Measurements from ENCODE around the gene CCDC187.
A peak's percentile ranks its signal among the peaks of the same experiment; 100 is the strongest.
"Not testable (repeated sequence)": the region's sequence is repeated elsewhere in the genome, so short reads cannot be mapped to it uniquely, and the experiment has no call there.

Gene CCDC187

DNA sequence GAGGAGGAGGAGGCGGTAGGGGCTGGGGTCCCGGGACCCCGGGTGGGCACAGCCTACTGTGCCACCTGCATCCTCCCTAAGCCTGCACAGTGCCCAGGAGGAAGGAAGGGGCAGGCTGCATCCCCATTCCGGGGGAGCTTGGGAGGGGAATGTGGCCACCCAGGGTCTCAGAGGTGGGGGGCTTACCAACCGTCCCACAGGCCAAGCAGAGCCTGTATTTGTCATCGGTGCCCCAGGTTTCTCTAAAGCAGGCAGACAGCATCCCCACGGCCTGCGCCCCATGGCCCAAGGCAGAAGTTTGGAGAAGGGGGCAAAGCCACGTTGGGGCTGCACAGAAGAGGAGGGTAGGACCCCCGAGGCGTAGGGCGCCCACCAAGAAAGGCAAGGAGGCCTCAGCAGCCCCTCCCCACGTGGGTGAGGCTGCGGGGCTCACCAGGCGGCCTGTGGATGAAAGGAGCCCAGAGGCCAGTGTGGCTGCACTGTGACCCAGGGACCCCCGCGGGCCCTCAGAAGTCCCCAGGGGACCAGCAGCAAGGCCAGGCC lies 22.9 kb upstream of the CCDC187 start:
- no peak for DNase-seq

DNA sequence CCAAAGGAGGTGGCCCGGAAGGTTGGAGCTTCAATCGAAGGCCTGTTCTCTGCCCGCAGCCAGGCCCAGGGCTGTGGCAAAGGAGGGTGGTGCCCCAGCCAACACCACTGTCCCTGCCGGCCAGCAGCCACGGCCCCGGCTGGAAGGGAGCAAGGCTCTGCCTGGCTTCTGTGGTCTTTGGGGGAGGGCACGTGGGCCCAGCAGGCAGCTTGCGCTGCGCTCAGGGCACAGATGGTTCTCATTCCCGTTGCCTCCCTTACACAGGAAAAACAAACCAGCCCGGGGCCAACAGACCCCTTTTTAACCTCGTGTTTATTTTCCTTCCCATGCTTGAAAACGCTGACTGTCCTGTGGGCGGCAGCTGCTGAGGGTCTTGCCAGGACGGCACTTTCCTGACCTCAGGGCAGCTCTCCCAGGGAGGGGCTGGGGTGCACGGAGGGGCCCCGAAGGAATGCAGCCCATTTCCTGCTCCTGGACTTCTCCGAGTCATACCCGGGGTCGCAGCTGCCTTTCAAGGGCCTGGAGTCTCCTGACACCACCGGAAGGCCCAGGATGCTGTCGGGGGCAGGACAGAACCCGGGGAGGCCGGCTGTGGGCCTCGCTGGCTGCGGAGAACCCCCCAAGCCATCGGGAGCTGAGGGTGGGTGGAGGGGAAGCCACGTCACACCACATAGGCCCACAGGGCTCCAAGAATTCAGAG lies 22.3 kb upstream of the CCDC187 start:
- ATAC-seq, result no peak
- no peak for DNase-seq

More for the DNA sequence above, 22.9 kb upstream of the CCDC187 start:
- ATAC-seq, result peak; percentile 4

DNA sequence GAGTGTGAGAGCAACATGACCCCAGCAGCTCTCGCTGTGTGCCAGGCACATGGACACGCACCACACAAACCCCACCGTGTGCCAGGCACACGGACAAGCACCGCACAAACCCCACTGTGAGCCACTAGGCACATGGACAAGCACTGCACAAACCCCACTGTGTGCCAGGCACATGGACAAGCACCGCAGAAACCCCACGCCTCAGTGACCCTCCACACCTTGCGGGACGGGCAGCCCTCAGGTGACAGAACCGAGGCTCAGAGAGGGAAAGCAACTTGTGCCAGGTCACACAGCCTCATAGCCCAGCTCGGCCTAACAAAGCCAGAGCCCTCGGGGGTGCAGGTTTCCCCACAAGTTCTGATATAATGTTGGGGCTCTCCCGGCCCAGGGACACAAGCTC lies 21.5 kb upstream of the CCDC187 start:
- no peak for DNase-seq
- ATAC-seq, result no peak

DNA sequence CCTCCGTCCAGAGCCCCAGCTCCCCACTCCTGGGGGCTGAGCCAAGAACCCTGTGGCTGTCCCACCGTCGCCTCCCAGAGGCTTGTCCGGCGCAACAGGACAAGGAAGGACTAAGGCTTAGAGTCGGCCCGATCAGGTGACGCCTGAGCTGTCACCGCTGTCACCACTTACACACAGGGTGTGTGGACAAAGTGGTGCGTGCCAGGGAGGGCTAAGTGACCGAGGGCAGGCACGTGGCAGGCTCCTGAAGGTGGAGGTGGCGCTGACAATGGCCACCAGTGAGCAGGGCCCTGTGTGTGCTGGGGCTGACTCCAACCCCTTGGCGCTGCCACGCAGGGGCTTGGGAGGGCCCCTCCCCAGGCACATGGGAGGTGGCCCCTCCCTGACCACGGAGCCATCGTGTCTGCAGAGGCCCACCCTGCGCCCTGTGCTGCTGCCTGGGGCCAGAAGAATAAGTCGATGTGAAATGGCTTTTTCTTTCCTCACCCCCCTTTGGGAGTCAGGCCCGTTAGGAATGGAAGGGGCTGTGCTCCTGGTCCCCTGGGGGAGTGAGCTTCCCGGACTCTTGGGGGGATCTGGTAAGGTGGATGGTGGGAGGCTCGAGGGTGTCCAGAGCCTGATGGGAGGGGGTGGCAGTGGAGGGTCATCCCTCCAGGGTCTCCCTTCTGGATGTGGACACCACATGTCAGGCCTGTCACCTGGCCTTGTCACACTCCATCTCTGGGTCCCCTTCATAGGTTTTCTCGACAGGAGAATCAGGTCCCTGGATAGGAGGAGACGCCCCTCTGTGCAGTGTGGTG lies 20.8 kb upstream of the CCDC187 start:
- no peak for DNase-seq
- ATAC-seq, result no peak

DNA sequence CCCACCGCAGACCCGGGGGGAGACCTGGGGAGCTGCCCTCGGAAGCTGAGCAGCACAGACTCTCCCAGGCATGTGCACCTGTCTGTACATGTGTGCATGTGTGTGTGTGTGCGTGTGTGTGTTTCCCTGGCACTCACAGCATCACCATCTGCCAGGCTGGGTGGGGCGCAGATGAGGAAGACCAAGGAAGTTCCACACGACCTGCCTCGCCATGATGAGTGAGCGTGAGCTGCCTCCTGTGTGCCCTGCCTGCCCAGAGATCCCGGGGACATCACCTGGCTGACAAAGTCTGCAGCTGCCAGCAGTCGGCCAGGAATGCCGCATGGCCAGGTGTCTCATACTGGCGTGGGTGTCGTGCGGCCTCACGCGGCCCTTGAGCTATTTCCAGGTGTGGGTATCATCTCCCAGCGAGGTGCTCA lies 19.5 kb upstream of the CCDC187 start:
- ATAC-seq, result no peak
- DNase-seq, result no peak

DNA sequence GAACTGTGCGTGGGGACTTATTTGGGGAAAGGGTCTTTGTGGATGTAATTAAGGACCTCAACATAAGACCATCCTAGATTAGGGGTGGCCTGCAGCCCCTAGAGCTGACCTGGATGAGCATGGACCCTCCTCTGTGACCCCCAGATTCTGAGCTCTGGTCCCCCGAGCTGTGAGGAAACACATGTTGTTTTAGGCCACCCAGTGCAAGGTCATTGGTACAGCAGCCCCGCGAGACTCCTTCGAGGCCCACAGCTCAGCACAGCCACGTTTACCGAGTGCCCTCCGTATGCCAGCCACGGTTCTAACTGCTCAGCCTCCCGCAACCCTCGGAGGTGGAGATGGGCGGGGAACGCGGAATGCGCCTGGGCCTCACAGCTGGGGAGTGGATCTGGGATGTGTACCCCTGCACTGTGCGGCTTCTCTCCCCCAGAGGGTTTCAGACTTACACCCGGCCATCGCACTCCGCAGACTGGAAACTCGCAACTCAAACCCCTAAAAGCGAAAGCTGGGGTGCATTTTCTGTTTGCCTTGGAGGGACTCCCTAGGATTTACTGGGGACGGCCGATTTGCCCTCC lies 18.9 kb upstream of the CCDC187 start:
- DNase-seq, result no peak
- ATAC-seq, result no peak

DNA sequence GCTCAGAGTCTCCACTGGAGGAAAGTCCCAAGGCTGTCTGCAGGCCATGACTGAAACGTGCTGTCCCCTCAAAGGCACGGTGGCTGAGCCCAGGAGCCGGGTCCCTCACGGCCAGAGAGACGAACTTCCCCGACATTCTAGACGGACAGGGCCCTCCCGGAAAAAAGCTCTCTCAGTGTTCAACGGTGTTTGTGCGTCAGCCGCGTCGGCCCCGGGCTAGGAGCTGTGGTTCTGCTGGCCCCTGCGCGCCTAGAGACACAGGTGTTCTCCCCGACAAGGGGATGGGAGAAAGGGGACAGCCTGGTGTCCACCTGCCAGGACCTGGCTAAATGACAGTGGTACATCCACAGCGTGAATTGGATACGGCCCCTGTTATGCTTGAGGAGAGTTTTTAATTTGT lies 17.7 kb upstream of the CCDC187 start:
- DNase-seq (no peak), ATAC-seq (no peak)

DNA sequence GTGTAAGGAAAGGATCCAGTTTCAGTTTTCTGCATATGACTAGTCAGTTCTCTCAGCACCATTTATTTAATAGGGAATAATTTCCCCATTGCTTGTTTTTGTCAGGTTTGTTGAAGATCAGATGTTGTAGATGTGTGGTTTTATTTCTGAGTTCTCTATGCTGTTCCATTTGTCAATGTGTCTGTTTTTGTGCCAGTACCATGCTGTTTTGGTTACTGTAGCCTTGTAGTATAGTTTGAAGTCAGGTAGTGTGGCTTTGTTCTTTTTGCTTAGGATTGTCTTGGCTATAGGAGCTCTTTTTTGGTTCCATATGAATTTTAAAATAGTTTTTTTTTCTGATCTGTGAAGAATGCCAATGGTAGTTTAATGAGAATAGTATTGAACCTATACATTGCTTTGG lies 17.1 kb upstream of the CCDC187 start:
- ATAC-seq, DNase-seq: not testable (repeated sequence)

DNA sequence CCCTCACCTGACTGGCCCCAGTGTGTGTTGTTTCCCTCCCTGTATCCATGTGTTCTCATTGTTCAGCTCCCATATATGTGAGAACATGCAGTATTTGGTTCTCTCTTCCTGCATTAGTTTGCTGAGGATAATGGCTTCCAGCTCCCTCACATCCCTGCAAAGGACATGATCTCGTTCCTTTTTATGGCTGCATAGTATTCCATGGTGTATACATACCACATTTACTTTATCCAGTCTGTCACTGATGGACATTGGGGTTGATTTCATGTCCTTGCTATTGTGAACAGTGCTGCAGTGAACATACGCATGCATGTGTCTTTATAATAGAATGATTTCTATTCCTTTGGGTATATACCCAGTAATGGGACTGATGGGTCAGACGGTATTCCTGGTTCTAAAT lies 16.1 kb upstream of the CCDC187 start:
- ATAC-seq, DNase-seq: not testable (repeated sequence)

DNA sequence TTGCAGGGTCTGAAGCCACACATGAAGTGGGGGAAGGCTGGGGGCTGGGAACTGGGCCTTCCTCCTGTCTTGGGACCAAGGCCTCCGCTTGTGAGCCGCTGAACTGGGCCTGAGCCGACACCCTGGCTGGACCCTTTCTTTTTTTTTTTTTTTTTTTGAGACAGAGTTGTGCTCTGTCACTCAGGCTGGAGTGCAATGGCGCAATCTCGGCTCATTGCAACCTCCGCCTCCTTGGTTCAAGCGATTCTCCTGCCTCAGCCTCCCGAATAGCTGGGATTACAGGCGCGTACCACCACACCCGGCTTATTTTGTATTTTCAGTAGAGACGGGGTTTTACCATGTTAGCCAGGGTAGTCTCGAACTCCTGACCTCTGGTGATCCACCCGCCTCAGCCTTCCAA lies 15.3 kb upstream of the CCDC187 start:
- DNase-seq, ATAC-seq: not testable (repeated sequence)

DNA sequence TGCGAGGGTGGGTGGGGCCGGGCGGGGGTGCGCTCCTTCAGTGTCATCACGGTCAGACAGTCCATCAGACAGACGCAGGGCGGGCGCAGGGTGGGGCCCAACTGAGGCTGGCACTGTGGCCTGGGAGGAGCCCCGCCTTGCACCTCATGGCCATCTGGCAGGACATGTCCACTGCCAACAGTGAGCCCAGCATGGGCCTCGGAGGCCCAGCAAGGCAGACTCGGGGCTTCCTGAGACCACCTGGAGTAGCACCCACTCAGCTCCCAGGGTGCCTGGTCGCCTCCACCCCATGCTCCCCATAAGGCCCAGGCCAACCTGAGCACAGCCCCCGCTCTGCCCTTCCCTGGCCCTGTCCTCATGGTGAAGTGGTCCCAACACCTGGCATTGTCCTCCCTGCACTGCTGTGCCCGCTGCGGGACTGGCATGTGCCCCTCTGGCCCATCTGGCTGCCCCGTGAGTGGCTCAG lies 14.9 kb upstream of the CCDC187 start:
- DNase-seq (no peak), ATAC-seq (no peak)

DNA sequence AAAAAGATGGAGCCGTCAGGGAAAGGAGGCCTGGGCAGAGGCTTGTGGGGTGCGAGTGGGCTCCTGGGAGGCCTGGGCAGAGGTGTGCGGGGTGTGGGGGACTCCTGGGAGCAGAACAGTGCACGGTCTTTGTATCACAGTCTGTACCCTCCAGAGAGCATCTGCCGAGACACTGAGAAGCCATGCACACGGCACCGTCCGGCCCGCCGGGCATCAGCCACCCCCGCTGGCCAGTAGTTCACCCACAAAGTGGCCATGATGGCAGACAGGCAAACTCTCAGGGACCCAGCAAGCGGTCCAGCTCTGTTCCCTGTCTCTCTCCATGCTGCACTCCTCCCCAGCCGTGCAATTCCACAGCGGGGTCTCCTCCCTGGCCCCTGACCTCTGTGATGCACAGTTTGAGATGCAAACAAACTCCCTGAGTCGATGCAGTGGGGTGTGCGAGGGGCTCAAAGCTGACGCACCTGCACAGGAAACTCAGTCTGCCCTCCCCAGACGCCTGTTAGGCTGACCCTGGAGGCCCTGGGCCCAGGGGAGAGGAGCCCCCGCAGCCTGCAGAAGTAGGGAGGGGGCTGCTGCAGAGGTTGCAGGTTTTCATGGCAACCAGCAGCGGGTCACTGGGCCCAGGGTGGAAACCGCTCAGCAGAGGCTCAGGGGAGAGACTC lies 14.3 kb upstream of the CCDC187 start:
- DNase-seq (no peak), ATAC-seq (no peak)

DNA sequence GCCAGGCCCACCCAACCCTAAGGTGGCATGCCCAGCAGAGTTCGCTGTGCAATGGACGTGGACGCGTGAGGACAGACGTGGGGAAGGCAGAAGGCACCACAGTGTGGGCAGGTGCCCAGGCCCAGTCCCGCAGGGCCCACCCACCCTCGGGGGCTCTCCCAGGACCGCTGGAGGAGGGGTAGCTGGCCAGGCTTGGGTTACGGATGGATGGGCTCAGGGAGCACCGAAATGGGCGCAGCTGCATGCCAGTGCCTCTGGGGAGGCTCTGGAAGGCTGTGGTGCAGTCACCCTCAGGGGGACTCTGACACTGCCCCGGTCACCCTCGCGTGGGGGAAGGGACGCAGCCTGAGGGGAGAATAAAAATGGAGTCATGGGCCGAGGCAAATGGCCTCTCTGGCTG lies 13.8 kb upstream of the CCDC187 start:
- DNase-seq (no peak), ATAC-seq (no peak)

DNA sequence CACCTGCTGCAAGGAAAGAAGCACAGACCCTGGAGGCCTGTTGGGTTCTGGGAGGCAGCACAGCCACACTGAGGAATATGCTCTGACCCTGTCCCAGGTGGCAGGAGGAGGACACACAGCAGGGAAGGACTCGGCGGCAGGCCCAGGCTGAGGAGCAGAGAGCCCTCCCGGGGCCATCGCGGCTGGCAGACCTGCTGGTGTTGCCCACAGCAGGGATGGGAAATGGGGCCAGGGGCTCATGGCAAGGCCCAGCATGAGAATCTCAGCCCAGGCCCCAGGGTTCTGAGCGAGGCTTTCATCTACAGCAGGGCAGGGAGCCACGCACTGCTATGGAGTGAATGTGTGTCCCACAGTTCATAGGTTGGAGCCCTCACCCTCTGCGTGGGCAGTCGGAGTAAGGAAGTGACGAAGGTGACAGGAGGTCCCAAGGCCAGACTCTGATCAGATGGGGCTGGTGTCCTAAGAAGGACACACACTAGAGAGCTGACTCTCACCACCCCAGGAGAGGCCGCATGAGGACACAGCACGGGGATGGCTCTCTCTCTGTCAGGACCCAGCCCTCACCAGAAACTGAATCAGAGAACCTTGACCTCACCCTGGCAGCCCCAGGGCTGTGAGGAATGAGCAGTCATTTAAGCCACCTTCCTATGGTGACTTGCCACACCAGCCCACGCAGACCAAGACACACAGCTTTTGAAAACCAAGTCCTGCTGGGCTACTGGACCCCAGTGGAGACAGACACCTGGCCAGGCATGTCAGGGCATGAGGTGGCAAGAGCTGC lies 13.2 kb upstream of the CCDC187 start:
- DNase-seq (no peak), ATAC-seq (no peak)

DNA sequence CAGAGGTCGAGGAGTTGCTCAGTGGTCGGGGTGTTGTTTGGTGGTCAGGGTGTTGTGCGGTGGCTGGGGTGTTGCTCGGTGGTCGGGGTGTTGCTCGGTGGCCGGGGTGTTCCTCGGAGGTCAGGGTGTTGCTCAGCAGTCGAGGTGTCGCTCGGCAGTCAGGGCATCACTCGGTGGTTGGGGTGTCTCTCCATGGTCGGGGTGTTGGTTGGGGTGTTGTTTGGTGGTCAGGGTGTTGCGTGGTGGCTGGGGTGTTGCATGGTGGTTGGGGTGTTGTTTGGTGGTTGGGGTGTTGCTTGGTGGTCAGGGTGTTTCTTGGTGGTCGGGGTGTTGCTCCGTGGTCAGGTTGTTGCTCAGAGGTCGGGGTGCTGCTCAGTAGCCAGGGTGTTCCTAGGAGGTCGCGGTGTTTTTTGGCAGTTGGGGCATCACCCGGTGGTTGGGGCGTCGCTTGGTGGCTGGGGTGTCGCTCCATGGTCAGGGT lies 12.4 kb upstream of the CCDC187 start:
- DNase-seq (no peak), ATAC-seq (peak; percentile 21)

DNA sequence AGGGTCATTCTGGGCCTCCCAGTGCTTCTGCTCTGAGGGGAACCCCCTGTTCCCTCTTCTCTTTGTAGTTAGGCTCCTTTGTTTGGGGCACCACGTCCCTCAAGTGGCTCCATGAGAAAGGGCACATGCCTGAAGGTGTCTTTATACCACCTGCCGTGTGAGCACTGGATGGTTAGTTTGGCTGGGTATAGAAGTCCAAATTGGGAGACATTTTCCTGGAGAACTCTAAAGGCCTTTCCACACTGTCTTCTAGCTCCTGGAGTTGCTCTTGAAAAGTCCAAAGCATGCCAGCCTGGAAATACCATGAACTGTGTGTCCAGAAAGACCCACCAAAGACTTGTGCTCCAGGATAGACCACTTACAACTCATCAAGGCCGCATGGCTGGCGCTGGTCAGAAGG lies 11.1 kb upstream of the CCDC187 start:
- DNase-seq (no peak), ATAC-seq (no peak)

DNA sequence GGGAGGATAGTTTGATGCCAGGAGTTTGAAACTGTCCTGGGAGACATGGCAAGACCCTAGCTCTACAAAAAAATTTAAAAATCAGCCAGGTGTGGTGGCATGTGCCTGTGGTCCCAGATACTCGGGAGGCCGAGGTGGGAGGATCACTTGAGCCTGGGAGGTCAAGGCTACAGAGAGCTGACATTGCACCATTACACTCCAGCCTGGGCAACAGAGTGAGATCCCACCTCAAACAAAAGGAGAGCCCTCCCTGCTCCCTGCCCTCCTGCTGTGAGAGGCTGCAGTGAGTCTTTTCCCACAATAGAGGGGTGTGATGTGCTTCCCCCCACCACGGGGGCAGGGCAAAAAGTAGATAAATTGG lies 10.1 kb upstream of the CCDC187 start:
- ATAC-seq (no peak), DNase-seq (no peak)

DNA sequence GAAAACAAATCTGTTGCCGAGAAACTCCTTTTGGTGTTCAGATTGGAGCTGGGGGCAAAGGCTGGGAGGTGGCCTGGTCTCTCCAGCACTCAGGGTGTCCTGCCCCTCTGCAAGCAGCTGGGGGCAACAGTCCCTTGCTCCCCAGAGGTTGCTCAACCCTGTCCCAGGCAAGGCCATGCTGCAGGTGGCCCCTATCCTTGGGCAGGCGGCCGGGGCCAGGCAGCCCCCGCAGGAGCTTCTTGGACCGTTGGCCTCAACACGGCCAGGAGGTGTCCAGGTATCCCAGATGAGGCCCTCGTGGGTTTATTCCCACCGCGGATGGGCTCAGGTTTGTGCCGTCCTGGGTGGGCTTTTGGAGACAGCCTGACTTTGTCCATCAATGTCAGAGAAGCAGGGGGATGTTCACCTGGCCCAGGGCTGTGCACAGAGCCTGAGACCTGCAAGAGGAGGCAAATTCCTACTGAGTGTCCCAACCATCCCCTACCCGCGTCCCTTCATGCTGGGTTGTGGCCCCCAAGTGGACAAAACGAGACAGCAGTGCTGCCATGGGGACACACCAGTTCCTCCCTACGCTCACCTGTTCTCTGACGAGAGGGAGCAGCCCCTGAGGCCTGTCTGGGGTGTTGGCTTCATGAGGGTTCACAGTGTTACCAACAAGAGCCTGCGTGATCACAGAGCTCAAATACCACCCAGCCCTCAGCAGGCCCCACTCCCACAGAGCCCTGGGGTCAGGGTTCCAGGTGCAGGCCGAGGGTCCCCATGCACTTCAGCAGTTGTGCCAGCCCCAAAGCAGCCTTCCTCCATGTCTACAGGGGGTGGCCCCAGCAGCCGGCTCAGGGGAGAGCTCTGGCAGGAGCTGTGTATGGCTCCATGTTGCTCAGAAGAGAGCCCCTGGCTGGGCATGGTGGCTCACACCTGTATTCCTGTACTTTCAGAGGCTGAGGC lies 9.5 kb upstream of the CCDC187 start:
- DNase-seq (no peak), ATAC-seq (no peak)

DNA sequence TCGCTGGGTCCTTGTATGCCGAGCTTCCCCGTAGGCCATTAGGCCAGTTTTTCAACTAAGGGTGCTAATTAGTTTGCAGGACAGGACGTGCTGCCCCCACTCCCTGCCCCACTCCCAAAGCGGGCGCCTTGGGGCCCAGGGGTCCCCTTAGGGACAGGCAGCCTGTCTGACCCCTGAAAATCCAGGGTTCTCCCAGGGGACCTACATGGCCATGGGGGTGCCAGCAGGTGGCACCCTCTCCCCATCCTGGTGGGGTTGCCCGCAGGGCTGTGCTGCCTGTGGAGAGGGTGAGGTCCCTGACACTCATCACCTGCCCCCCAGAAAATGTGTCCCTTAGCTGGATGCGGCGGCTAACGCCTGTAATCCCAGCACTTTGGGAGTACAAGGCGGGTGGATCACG lies 8.5 kb upstream of the CCDC187 start:
- peak; percentile 56 for DNase-seq
- ATAC-seq, result peak; percentile 74

DNA sequence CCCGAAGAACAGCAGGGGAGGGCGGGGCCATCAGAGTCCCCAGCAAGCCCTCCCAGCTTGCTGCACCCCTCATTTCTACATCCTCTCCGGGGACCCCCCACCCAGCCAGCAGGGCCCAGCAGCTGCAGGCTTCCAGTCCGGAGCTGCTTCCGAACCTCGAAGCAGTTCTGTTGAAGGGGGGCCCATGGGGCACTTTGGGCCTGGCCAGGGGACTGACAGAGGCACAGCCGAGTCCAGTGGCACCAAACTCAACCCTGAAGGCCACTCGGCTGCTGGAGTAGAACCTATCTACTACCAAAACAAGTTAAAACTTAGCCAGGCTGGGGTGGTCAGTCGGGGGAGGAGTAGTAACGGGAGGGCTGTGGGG lies 8.1 kb upstream of the CCDC187 start:
- ATAC-seq, result no peak

More for the DNA sequence above, 8.1 kb upstream of the CCDC187 start:
- no peak for DNase-seq

Measured in stimulated activated naive CD8-positive, alpha-beta T cell treated with anti-CD3 and anti-CD28 coated beads, Interleukin-15, Interleukin-2, amounts not matched to agents 100 U/mL and 50 U/mL, for 24 hours (primary cell).